Activated naive CD4-positive, alpha-beta T cell treated with anti-CD3 and anti-CD28 coated beads, Interleukin-2, amount 50 U/mL, for 72 hours (primary cell): ENCODE measurements around the gene NXF1. TPM values are rescaled to one million over a fixed set of nuclear protein-coding genes. Genes with fewer than 3 reads are reported as not detected.

Experiments
- total RNA-seq, 2 donors: library from RNA; stranded (reverse); gene quantifications; one replicate each; pipeline ENCODE4 v1.2.3, GENCODE V29; 2022

Gene NXF1
- total RNA-seq, 2 donors from 2014 or later: 104 to 132 TPM

Other genes with a start within 250 kb of the NXF1 start
- gene EEF1G, start 231.5 kb downstream of the NXF1 start, total RNA-seq: 1,000 to 10,000 TPM; 1,622 to 2,023 TPM
- gene TUT1, start 213.9 kb downstream of the NXF1 start, total RNA-seq: 10 to 100 TPM; 31.8 to 34.9 TPM
- 100 to 1,000 TPM; 180 to 259 TPM for gene MTA2, start 203.6 kb downstream of the NXF1 start, total RNA-seq
- gene EML3, start 192.7 kb downstream of the NXF1 start, total RNA-seq: 100 to 1,000 TPM; 104 to 141 TPM
- 1 to 10 TPM; 1.1 to 1.9 TPM for gene ROM1, start 192.2 kb downstream of the NXF1 start, total RNA-seq
- 10 to 100 TPM; 69.6 to 79.5 TPM for gene B3GAT3, start 183.5 kb downstream of the NXF1 start, total RNA-seq
- gene GANAB, start 158.8 kb downstream of the NXF1 start, total RNA-seq: 100 to 1,000 TPM; 187 to 241 TPM
- gene INTS5, start 152.1 kb downstream of the NXF1 start, total RNA-seq: 10 to 100 TPM; 11.8 to 32.5 TPM
- gene C11orf98, start 140.2 kb downstream of the NXF1 start, total RNA-seq: 100 to 1,000 TPM in 1 of 2 donors, 10 to 100 TPM in 1; 62.0 to 103 TPM
- gene CSKMT, start 140.1 kb downstream of the NXF1 start, total RNA-seq: 10 to 100 TPM; 20.7 to 34.4 TPM
- 1 to 10 TPM in 1 of 2 donors, under 1 TPM in 1; 0.87 to 4.7 TPM for gene UQCC3, start 133.8 kb downstream of the NXF1 start, total RNA-seq
- gene LBHD1, start 133.2 kb downstream of the NXF1 start, total RNA-seq: 10 to 100 TPM; 16.6 to 24.3 TPM
- 100 to 1,000 TPM in 1 of 2 donors, 10 to 100 TPM in 1; 97.2 to 129 TPM for gene UBXN1, start 126.4 kb downstream of the NXF1 start, total RNA-seq
- gene LRRN4CL, start 115.9 kb downstream of the NXF1 start, total RNA-seq: under 1 TPM; 0.48 to 0.49 TPM
- gene BSCL2, start 98.0 kb downstream of the NXF1 start, total RNA-seq: 10 to 100 TPM; 28.8 to 42.6 TPM
- gene GNG3, start 97.8 kb downstream of the NXF1 start, total RNA-seq: not detected
- 10 to 100 TPM; 54.4 to 63.2 TPM for gene HNRNPUL2, start 78.0 kb downstream of the NXF1 start, total RNA-seq
- 10 to 100 TPM; 55.6 to 68.9 TPM for gene TTC9C, start 77.0 kb downstream of the NXF1 start, total RNA-seq
- 10 to 100 TPM in 1 of 2 donors, 1 to 10 TPM in 1; 7.8 to 23.9 TPM for gene ZBTB3, start 51.3 kb downstream of the NXF1 start, total RNA-seq
- 100 to 1,000 TPM; 116 to 172 TPM for gene POLR2G, start 43.9 kb downstream of the NXF1 start, total RNA-seq
- 10 to 100 TPM; 16.7 to 32.2 TPM for gene TAF6L, start 34.0 kb downstream of the NXF1 start, total RNA-seq
- gene TMEM179B, start 18.0 kb downstream of the NXF1 start, total RNA-seq: 10 to 100 TPM; 19.5 to 20.9 TPM
- gene TMEM223, start 13.4 kb downstream of the NXF1 start, total RNA-seq: 10 to 100 TPM in 1 of 2 donors, 1 to 10 TPM in 1; 8.9 to 11.3 TPM
- 10 to 100 TPM; 23.0 to 61.3 TPM for gene STX5, start 26.6 kb upstream of the NXF1 start, total RNA-seq
- under 1 TPM in 1 of 2 donors, not detected in 1; 0.70 TPM for gene TEX54, start 27.4 kb upstream of the NXF1 start, total RNA-seq
- gene WDR74, start 34.1 kb upstream of the NXF1 start, total RNA-seq: 100 to 1,000 TPM in 1 of 2 donors, 10 to 100 TPM in 1; 87.2 to 105 TPM
- 100 to 1,000 TPM; 295 to 308 TPM for gene SLC3A2, start 75.5 kb upstream of the NXF1 start, total RNA-seq
- not detected for gene CHRM1, start 115.9 kb upstream of the NXF1 start, total RNA-seq
- not detected for gene SLC22A6, start 179.5 kb upstream of the NXF1 start, total RNA-seq
- not detected for gene SLC22A8, start 210.4 kb upstream of the NXF1 start, total RNA-seq